ENCODE results near the gene INKA2.

DNA sequence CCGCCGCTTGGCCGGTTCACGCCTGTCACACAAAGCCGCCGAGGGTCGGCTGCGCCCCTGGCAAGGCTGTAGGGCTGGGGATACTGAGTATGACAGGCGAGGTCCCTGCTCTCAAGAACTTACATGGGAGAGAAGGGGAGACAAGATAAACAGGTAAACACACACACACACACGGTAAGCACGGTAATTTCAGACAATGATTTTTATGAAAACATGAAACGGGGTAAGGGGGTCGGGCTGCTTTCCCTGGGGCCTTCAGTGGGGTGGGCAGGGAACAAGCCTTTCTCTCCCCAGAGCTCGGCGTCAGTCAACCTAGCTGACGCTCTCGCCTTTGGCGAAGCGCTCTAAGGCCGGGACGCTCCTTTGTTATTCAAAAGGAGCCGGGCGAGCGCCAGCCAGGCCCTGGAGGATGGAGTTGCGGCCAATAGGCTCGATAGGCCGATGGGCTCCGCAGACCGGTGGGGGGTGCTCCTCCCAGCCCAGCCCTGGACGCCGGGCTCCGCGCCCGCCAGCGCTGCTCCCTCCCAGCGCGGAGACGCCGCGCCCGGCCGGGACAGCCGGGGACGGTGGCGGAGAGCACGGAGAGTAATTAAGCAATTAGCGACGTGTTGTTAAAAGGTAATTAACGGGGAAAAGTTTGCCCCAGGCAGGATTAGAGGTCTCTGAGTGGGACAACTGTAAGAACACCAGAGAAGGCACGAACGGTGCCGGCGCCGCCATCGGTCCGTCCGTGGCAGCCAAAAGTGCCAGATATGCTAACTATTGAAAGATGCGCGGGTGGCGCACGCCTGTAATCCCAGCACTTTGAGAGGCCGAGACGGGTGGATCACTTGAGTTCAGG is 950 bp upstream of the INKA2 start:
- TF ChIP-seq POLR2A (IDR thresholded peaks at IDR 0.05; ENCODE audit: low read length) (no peak), GATA1 (IDR thresholded peaks at IDR 0.05; ENCODE audit: low read depth, low read length) (no peak)

Data from erythroblast (primary cell).